Measurements from ENCODE around the gene NPHP1.
"Not testable (repeated sequence)": the region's sequence is repeated elsewhere in the genome, so short reads cannot be mapped to it uniquely, and the experiment has no call there.

Gene NPHP1

GRCh38 chr2:110126906-110127305 is 77.9 kb downstream of the NPHP1 start:
- no peak for DNase-seq (ENCODE audit: low read depth)

- DNase-seq (ENCODE audit: low read depth) = no peak
Observed at GRCh38 chr2:110126086-110126773, 78.6 kb downstream of the NPHP1 start.

DNA sequence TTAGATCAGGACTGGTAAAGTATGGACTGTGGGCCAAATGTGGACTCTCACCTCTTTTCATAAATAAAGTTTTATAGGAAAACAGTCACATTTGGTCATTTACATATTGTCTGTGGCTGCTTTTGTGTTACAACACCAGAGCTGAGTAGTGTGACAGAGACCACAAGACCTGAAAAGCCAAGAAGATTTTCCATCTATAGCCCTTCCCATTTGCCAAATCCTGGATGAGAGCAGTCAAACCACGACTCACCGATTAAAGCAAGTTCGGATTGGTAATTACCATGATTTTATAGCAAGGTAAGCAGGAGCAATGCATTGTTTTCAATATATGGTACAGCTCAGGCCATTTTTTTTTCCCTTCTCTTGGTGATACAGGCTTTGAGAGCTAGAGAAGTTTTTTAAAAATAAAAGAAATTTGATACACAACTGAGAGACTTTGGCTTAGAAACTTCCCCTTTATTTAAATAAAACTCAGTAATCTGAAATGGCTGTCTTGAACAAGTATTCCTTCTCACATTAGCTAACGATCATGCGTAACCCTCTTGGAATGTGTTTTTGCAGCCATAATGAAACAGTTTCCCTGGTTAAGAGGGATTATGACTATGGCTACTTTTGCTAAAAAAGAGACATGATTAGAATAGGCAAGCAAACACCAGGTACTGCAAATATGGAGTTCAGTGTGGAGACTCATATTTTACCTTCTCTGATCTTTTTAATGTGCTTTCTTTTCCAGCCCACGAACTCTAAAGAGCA is 79.7 kb downstream of the NPHP1 start:
- DNase-seq (ENCODE audit: low read depth) = no peak

DNA sequence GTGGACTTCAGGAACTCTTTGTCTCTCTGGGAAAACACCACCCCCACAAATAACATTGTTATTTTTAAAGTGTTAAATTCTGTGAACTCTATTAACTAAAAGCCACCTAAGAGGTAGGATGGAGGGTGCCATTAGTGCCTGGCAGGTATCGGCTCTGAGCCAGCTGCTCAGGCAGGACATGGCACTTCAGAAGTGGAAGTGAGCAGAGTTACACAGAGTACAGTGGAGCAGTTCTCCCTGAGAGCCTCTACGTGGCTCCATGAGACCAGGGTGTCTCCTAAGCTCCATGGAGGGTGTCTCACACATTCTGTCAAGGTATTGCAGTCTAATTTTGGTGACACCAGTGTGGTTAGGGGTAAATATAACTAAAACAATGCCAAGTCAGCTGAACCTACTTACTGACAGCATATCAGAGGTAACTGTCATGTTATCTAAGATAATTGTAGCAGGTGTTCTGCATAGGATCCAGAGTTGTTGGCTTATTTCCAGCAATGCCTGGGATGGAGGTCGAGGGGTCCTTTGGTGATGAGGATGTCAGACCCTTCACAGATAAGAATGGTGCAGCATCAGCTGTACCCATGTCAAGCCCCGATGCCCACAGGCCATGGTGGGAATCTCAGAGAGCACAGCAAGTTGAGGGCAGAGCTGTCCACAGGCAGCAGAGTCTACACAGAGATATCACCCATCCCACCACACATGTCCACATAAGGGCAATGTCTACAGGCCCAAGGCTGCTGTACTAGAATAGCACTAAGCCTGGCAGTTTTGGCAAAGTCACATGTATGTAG is 80.6 kb downstream of the NPHP1 start:
- no peak for DNase-seq (ENCODE audit: low read depth)

DNA sequence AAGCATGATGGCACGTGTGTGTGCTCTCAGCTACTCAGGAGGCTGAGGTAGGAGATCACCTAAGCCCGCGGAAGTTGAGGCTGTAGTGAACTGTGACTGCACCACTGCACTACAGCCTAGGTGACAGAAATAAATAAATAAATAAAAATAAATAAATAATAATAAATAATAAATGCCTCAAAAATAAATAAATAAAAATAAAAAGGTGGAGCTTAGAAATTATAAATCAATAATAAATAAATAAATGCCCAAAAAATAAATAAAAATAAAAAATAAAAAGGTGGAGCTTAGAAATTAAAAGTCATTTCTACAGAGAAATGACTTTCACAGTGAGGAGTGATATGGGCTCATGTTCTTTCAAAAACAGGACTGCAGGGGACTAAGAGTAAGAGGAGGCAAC is 83.2 kb downstream of the NPHP1 start:
- DNase-seq (ENCODE audit: low read depth) = no peak

- DNase-seq (ENCODE audit: low read depth) = no peak
Observed at GRCh38 chr2:110121052-110121334, 83.8 kb downstream of the NPHP1 start.

DNA sequence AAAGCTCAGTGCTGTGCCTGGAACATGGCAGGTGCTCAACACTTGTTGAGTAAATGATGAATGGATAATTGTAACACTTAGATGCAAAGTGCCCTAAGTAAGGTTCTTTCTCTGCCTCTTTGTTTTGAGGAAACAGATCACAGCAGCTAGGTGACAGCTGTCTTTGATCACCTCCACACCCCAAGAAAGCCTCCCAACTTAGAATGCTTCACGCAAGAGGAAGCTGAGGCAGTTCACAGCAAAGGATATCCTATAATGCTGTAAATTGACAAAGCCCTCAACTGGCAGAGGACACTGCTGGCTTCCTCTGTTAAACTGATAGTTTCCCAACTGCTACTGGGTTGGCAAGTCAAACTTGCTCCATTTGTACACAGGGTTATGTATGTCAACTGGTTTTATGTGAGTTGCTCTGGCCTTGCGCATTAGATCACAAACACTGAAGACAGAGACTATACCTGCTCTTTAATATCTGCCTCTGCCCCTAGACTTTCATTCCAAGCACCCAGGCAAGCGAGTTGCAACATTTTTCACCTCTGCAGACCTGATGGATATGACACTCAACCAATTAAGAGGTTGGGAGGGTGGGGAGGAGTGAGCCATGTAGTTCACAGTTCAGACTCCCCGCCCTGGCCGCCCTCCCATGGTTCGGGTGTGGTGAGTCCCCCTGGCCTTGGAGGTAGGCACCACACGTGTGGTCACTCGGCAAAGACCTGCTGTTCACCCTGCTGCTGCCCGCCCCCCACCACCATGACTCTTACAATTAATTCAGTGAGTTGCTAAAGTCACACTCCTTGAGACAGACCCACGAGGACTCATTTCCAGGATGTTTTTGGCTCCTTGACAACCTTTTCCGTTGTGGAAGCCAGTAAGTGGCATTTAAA is 84.4 kb downstream of the NPHP1 start:
- DNase-seq (ENCODE audit: low read depth) = no peak

- no peak for DNase-seq (ENCODE audit: low read depth)
Observed at GRCh38 chr2:110116033-110116710, 88.6 kb downstream of the NPHP1 start.

DNA sequence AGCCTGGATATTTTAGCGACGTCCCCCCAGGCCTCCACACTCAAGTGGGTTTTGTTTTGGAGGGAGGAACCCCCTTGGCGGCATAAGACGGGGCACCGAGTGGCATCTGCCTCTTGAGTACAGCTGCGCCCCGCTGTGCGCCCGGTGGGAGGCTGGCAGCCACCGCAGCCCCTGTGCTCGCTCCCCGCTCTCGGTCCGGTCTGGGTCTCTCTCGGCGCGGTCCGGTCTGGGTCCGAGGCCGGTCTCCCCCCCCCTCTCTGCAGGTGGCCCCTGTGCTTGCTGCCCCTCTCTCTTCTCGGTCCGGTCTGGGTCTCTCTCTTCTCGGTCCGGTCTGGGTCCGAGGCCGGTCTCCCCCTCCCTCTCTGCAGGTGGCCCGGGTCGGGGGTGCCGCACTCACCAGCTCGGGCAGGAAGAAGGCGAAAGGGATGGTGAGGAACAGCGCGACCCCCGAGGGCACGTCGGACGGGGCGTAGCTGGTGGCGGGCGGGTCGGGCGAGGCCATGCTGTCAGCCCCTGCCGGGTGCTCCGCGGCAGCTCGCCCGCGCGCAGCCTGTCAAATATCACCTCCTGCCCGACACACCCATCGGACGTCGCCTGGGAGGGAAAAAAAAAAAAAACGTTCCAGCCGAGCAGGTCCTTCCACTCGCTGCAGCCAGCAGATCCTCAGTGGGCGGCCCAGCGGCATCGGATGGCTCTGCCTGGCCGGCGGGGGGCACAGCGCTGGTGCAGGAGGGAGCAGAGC is 89.4 kb downstream of the NPHP1 start, which contains the start of gene MALL:
Gene MALL, minus strand, starts transcription at position 532 of the 742 bp plus-strand sequence. Its CDS starts 30 bp downstream, at position 502.
- DNase-seq (ENCODE audit: low read depth) = no peak

DNA sequence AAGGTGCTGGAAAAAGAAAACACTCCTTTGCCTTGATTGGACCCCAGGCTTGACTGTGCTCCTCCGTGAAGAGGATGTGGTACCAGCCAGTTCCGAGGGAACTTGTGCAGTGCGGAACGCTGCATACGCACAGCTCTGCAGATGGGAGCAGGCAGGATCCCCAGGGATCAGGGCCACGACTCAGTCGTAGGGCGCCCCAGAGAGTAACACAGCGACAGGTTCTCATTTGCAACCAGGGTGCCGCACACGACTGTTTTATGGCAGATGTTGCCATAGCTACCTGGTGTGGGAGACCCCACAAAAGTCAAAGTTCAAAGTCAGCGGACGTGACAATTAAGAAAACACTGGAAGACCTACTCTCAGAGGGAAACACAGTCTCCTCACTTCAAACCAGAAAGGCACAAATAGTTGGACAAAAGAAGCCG is 90.0 kb downstream of the NPHP1 start:
- no peak for DNase-seq (ENCODE audit: low read depth)

GRCh38 chr2:110113961-110114591 is 90.7 kb downstream of the NPHP1 start:
- DNase-seq (ENCODE audit: low read depth) = no peak

- DNase-seq (ENCODE audit: low read depth) = not testable (repeated sequence)
Observed at GRCh38 chr2:110108291-110108690, 96.5 kb downstream of the NPHP1 start.

GRCh38 chr2:110107092-110108079 is 97.4 kb downstream of the NPHP1 start:
- no peak for DNase-seq (ENCODE audit: low read depth)

DNA sequence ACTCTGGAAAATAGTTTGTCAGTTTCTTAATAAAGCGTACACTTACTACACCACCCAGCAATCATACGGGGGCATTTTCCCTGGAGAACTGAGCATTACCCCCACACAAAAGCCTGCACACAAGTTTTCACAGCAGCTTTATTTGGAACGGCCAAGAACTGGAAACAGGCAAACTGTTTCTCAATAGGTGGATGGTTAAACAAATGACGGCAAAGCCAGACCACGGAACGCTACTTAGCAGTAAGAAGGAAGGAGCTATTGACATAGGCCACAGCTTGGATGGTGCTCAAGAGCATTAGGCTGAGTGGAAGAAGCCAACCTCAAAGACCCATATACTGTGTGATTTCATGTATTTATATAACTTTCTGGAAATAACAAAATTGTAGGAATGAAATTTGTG is 98.2 kb downstream of the NPHP1 start:
- no peak for DNase-seq (ENCODE audit: low read depth)

- DNase-seq (ENCODE audit: low read depth) = no peak
Observed at GRCh38 chr2:110105608-110106467, 99.0 kb downstream of the NPHP1 start.

- no peak for DNase-seq (ENCODE audit: low read depth)
Observed at GRCh38 chr2:110105183-110105582, 99.6 kb downstream of the NPHP1 start.

GRCh38 chr2:110104025-110104771 is 100.6 kb downstream of the NPHP1 start:
- no peak for DNase-seq (ENCODE audit: low read depth)

Data from activated T-helper 1 cell treated with Interleukin-2 at 50 U/mL for 16 hours (primary cell).